Motor neuron (in vitro differentiated cells): Measurements from ENCODE around the gene GLIS1. TPM values are rescaled to one million over a fixed set of nuclear protein-coding genes. Genes with fewer than 3 reads are reported as not detected.

Experiments
- ATAC-seq, 8 experiments: fragments of 200-7000 bp; cut with Tn5 transposase; replicated peaks in 6 of 8; 2 replicates each; pipeline ENCODE4 v1.8.0; 2021; ENCODE audit warnings: mild to moderate bottlenecking in 8 of 8, moderate library complexity in 8 of 8
- H3K27ac ChIP-seq, 2 donors: fragments of 250-450 bp; sonication (Bioruptor Pico); 2 replicates each; pipeline ENCODE4 v1.9.0; 2021; ENCODE audit warnings: antibody characterized with exemption in 2 of 2, mild to moderate bottlenecking in 2 of 2, moderate library complexity in 1 of 2
- H3K4me1 ChIP-seq, 2 donors: fragments of 250-450 bp; sonication (Bioruptor Pico); replicated peaks in 1 of 2; 2 replicates each; pipeline ENCODE4 v1.6.1; 2021; ENCODE audit warnings: antibody characterized with exemption in 2 of 2, mild to moderate bottlenecking in 2 of 2, moderate library complexity in 1 of 2
- H3K4me3 ChIP-seq, 5 donors: fragments of 250-450 bp; sonication (Bioruptor Pico); 2 replicates each; pipeline ENCODE4 v1.9.0; 2021; ENCODE audit warnings: antibody characterized with exemption in 5 of 5, mild to moderate bottlenecking in 5 of 5, moderate library complexity in 4 of 5
- WGBS, 10 experiments: fragments of 450-650 bp; shearing (Covaris generic); methylation state at CpG; one replicate each; pipeline ENCODE4 v1.0.0; 2022; 5-methylcytosine and 5-hydroxymethylcytosine counted together
- in situ Hi-C, 9 experiments: fragments of 400-800 bp; cut with MboI; loops; one replicate each; pipeline ENCODE4 v1.15.0; 2021; ENCODE audit warnings: low sequenced_read_pairs in 9 of 9, low pct_unique_long_range_greater_than_20kb in 2 of 9; ENCODE audit not compliant: unreplicated experiment in 9 of 9
- total RNA-seq, 8 experiments: library from RNA; unstranded; fragments of 300-600 nt; gene quantifications; 2 replicates each; pipeline versions ENCODE4 v1.2.3 to v1.2.4, GENCODE V29; 2022

Gene GLIS1
- total RNA-seq, 8 experiments from 2014 or later: 0.14 to 4.7 (median 0.33) TPM

GRCh38 chr1:53483170-53483569, 255.8 kb downstream of the GLIS1 start:
- H3K27ac ChIP-seq: no peak overlapping the region
- in situ Hi-C loops: loop anchor here in 7 of 9 experiments (10.0 to 25.0 kb wide), 5 partner anchors 202 to 354 kb away; partner anchors contain the start of genes GLIS1 (in 3 of the 7) and NDC1 (in 1 of the 7)
- 60 to 97% (median 75%) methylated on average over 1 to 8 of the region's 9 CpGs; no CpG with 5 or more reads in 2 of the 10 experiments for WGBS, 10 experiments
- no peak for ATAC-seq
- H3K4me3 ChIP-seq: no peak overlapping the region
- H3K4me1 ChIP-seq: peaks cover 10 to 11% of the 10 kb centered on the region in 2 donors

DNA sequence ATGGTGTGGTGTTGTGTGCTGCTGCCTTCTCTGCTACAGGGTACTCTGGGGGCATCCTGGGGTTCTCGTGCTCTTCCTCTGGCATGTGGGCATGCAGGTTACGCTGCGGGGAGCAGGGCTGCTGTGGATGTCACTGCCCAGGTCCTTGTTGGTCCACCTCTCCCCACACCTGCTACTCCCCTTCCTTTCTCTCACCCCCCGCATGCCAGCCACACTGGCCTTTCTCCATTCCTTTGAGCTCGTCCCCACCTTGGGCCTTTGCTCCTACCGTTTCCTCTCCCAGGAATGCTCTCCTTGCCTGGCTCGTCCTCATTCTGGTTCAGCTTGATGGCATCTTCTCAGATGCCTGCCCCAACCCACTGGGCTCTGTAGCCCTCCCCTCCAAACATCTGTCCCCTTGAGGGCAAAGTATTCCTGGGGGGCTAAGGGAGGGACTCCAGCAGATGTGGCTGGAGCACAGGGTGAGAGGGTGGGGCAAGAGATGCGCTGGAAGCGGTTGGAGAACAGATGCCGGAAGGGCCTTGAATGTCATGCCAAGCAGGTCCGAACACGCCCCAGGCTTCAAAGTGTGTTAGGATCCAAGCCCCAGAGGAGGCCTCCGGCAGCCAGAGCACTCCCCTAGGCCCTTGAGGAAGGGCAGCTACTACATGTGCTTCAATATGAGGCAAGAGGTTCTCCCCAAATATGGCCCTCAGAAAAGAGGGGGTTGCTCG, 256.4 kb downstream of the GLIS1 start:
- no peak overlapping the region for H3K27ac ChIP-seq
- 33 to 96% (median 80%) methylated on average over 1 to 9 of the region's 14 CpGs; no CpG with 5 or more reads in 1 of the 10 experiments for WGBS, 10 experiments
- H3K4me1 ChIP-seq: peaks cover 10 to 11% of the 10 kb centered on the region in 2 donors
- peak in 1 of 8 experiments; percentile 12 for ATAC-seq
- no peak overlapping the region for H3K4me3 ChIP-seq
- in situ Hi-C loops: loop anchor here in 7 of 9 experiments (10.0 to 25.0 kb wide), 5 partner anchors 202 to 355 kb away; partner anchors contain the start of genes GLIS1 (in 3 of the 7) and NDC1 (in 1 of the 7)

DNA sequence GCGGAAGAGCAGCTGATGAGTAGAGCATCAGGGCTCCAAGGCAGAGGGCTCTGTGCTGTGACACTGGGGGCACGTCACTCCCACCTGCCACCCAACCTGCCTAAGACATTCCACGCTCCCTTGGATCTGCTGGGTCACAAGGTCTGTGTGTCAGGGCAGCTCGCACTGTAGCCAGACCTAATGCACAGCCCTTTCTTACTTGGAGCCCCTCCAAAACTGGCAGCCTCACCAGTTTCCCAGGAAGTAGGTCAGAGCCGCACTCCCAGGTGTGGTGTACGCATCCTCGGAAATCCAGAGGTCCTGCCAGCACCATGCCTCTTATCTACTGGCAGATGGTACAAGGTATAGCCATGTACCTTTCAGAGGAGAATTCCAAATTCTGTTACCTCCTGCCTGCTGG, 257.5 kb downstream of the GLIS1 start:
- 92 to 100% (median 98%) methylated on average over 1 to 7 of the region's 7 CpGs; no CpG with 5 or more reads in 6 of the 10 experiments for WGBS, 10 experiments
- Histone ChIP-seq H3K27ac (no peak overlapping the region), H3K4me1 (peaks cover 10 to 11% of the 10 kb centered on the region in 2 donors), H3K4me3 (no peak overlapping the region)
- in situ Hi-C loops: loop anchor here in 7 of 9 experiments (10.0 to 25.0 kb wide), 5 partner anchors 203 to 356 kb away; partner anchors contain the start of genes GLIS1 (in 3 of the 7) and NDC1 (in 1 of the 7)
- ATAC-seq: no peak

GRCh38 chr1:53480678-53481077, 258.3 kb downstream of the GLIS1 start:
- Histone ChIP-seq H3K4me1 (peaks cover 9 to 10% of the 10 kb centered on the region in 2 donors), H3K27ac (no peak overlapping the region), H3K4me3 (no peak overlapping the region)
- WGBS, 10 experiments: 67 to 95% (median 88%) methylated on average over 2 to 11 of the region's 11 CpGs; no CpG with 5 or more reads in 2 of the 10 experiments
- in situ Hi-C loops: loop anchor here in 7 of 9 experiments (10.0 to 25.0 kb wide), 5 partner anchors 204 to 357 kb away; partner anchors contain the start of genes GLIS1 (in 3 of the 7) and NDC1 (in 1 of the 7)
- ATAC-seq: no peak

DNA sequence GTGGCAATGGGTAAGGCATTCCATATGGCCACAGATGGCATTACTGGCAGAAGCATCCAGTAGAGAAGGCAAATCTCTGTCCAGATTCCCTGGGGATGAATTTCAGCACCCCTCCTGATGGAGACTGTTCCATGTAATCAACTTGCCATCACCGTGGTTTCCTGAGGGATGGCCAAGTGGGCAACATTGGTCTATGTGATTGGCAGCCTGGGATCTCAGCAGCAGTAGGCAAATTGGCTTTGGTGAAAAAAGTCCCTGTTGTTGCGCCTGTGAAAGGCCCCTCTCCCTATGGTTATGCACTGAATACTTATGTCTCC, 260.5 kb downstream of the GLIS1 start:
- no peak for ATAC-seq

GRCh38 chr1:53477651-53478501, 261.1 kb downstream of the GLIS1 start:
- 45 to 100% (median 83%) methylated on average over 1 to 9 of the region's 12 CpGs for WGBS, 10 experiments
- no peak overlapping the region for H3K27ac ChIP-seq
- H3K4me3 ChIP-seq: no peak overlapping the region
- in situ Hi-C loops: loop anchor here in 6 of 9 experiments (25.0 kb wide), 4 partner anchors 209 to 359 kb away; partner anchors contain the start of genes GLIS1 (in 3 of the 6) and NDC1 (in 1 of the 6)
- peak in 3 of 8 experiments; percentile 12 to 28 (median 25) for ATAC-seq
- H3K4me1 ChIP-seq: peaks cover 4 to 7% of the 10 kb centered on the region in 2 donors

More for the DNA sequence above, 260.5 kb downstream of the GLIS1 start:
- no peak overlapping the region for H3K4me3 ChIP-seq
- in situ Hi-C loops: loop anchor here in 6 of 9 experiments (25.0 kb wide), 4 partner anchors 209 to 359 kb away; partner anchors contain the start of genes GLIS1 (in 3 of the 6) and NDC1 (in 1 of the 6)
- no peak overlapping the region for H3K27ac ChIP-seq
- H3K4me1 ChIP-seq: peaks cover 4 to 7% of the 10 kb centered on the region in 2 donors
- WGBS, 10 experiments: 67 to 86% (median 78%) methylated on average over 1 to 2 of the region's 2 CpGs; no CpG with 5 or more reads in 6 of the 10 experiments

DNA sequence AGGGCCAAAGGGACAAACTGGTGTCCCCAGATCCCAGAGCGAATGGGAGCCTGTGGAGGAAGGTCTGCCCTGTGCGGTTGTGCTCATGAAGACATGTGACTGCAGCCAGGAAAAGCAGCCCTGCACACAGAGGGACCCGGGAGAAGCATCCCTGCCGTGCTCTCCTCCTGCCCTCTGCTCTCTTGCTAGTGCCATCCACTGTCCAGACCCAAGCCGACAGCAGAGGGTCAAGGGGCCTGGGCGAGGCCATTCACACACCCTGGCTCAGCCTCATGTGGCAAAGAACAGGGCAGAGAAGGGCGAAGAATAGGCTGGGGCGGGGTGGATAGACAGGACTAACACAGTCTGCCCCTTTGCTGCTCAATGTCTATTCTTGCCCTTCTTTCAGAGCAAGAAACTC, 262.4 kb downstream of the GLIS1 start:
- Histone ChIP-seq H3K4me3 (no peak overlapping the region), H3K4me1 (peaks cover 4 to 7% of the 10 kb centered on the region in 2 donors), H3K27ac (no peak overlapping the region)
- in situ Hi-C loops: loop anchor here in 6 of 9 experiments (25.0 kb wide), 4 partner anchors 211 to 361 kb away; partner anchors contain the start of genes GLIS1 (in 3 of the 6) and NDC1 (in 1 of the 6)
- peak in 4 of 8 experiments; percentile 18 to 36 (median 30) for ATAC-seq
- 33 to 92% (median 74%) methylated on average over 1 to 5 of the region's 8 CpGs; no CpG with 5 or more reads in 2 of the 10 experiments for WGBS, 10 experiments

GRCh38 chr1:53475664-53476063, 263.3 kb downstream of the GLIS1 start:
- 7 to 100% (median 67%) methylated on average over 1 to 7 of the region's 7 CpGs; no CpG with 5 or more reads in 1 of the 10 experiments for WGBS, 10 experiments
- Histone ChIP-seq H3K4me3 (no peak overlapping the region), H3K4me1 (peaks cover 4 to 7% of the 10 kb centered on the region in 2 donors), H3K27ac (no peak overlapping the region)
- peak in 5 of 8 experiments; percentile 12 to 76 (median 22) for ATAC-seq
- in situ Hi-C loops: loop anchor here in 6 of 9 experiments (25.0 kb wide), 4 partner anchors 212 to 362 kb away; partner anchors contain the start of genes GLIS1 (in 3 of the 6) and NDC1 (in 1 of the 6)

GRCh38 chr1:53473463-53473862, 265.5 kb downstream of the GLIS1 start:
- in situ Hi-C loops: no loop called here
- ATAC-seq: no peak
- WGBS, 10 experiments: 64 to 100% (median 88%) methylated on average over 1 to 3 of the region's 3 CpGs
- H3K4me3 ChIP-seq: no peak overlapping the region
- H3K27ac ChIP-seq: no peak overlapping the region
- H3K4me1 ChIP-seq: peaks cover 7 to 9% of the 10 kb centered on the region in 2 donors

GRCh38 chr1:53471000-53471399, 268.0 kb downstream of the GLIS1 start:
- ATAC-seq: no peak
- in situ Hi-C loops: no loop called here
- Histone ChIP-seq H3K4me3 (no peak overlapping the region), H3K4me1 (peaks cover 7 to 9% of the 10 kb centered on the region in 2 donors), H3K27ac (no peak overlapping the region)
- WGBS, 10 experiments: 86 to 100% (median 97%) methylated on average over 1 to 8 of the region's 9 CpGs; no CpG with 5 or more reads in 2 of the 10 experiments

GRCh38 chr1:53470584-53470983, 268.4 kb downstream of the GLIS1 start:
- whole genome bisulfite sequencing, 10 experiments: 50 to 91% (median 80%) methylated on average over 3 to 17 of the region's 19 CpGs; no CpG with 5 or more reads in 3 of the 10 experiments
- ATAC-seq: peak in 4 of 8 experiments; percentile 7 to 19 (median 10)
- peaks cover 7% of the 10 kb centered on the region in 2 donors for H3K4me1 ChIP-seq
- no peak overlapping the region for H3K4me3 ChIP-seq
- in situ Hi-C loops: no loop called here
- no peak overlapping the region for H3K27ac ChIP-seq

- in situ Hi-C loops: no loop called here
- 0 to 43% (median 20%) methylated on average over 2 to 10 of the region's 28 CpGs; no CpG with 5 or more reads in 5 of the 10 experiments for WGBS, 10 experiments
- Histone ChIP-seq H3K4me3 (no peak overlapping the region), H3K27ac (no peak overlapping the region), H3K4me1 (peaks cover 5% of the 10 kb centered on the region in 2 donors)
- ATAC-seq: peak; percentile 91 to 100 (median 95)
Observed at GRCh38 chr1:53470155-53470554, 268.8 kb downstream of the GLIS1 start.
